ENCODE data around the gene KCNG1.
"Not testable (repeated sequence)": the region's sequence is repeated elsewhere in the genome, so short reads cannot be mapped to it uniquely, and the experiment has no call there.

KCNG1 gene

GRCh38 chr20:50980851-50981713 lies 41.8 kb downstream of the KCNG1 start:
- peak; percentile 60 to 61 for DNase-seq

- DNase-seq = peak in 1 of 2 donors; percentile 23
Observed at GRCh38 chr20:50980071-50980681, 42.7 kb downstream of the KCNG1 start.

GRCh38 chr20:50978533-50978932 lies 44.4 kb downstream of the KCNG1 start:
- not testable (repeated sequence) for DNase-seq

GRCh38 chr20:50977066-50978021 lies 45.6 kb downstream of the KCNG1 start:
- DNase-seq = no peak

GRCh38 chr20:50975701-50976330 lies 47.1 kb downstream of the KCNG1 start:
- no peak for DNase-seq

GRCh38 chr20:50969912-50970311 lies 53.0 kb downstream of the KCNG1 start:
- no peak for DNase-seq

GRCh38 chr20:50969435-50969834 lies 53.5 kb downstream of the KCNG1 start:
- no peak for DNase-seq

- no peak for DNase-seq
Observed at GRCh38 chr20:50968289-50968688, 54.6 kb downstream of the KCNG1 start.

- no peak for DNase-seq
Observed at GRCh38 chr20:50967586-50967985, 55.3 kb downstream of the KCNG1 start.

- no peak for DNase-seq
Observed at GRCh38 chr20:50959543-50960126, 63.3 kb downstream of the KCNG1 start.

- DNase-seq = peak; percentile 90 to 92
Observed at GRCh38 chr20:50958615-50959542, 64.0 kb downstream of the KCNG1 start, which contains the start of gene MOCS3. TSS of gene MOCS3 (plus strand) at chr20:50958818. CDS start at chr20:50958843, 25 bp downstream.

GRCh38 chr20:50957798-50958614 lies 64.9 kb downstream of the KCNG1 start, which contains the start of gene DPM1:
TSS of gene DPM1 (minus strand) at chr20:50958532. CDS start at chr20:50958523, 9 bp downstream.
- DNase-seq = peak; percentile 37 to 88

- DNase-seq = no peak
Observed at GRCh38 chr20:50957276-50957675, 65.6 kb downstream of the KCNG1 start.

- no peak for DNase-seq
Observed at GRCh38 chr20:50953821-50954220, 69.1 kb downstream of the KCNG1 start.

All from CD4-positive, alpha-beta T cell treated with Interleukin-4 for 1 hour (primary cell).